Panc1 (cell line): ENCODE results near the gene HSP90AA1.

Source experiments
- POLR2AphosphoS5 ChIP-seq: IDR thresholded peaks from 2 replicates; pipeline ENCODE4 v1.6.1; 2012; ENCODE audit warnings: mild to moderate bottlenecking, low read depth, low read length, moderate library complexity
- SIN3A ChIP-seq: IDR thresholded peaks from 2 replicates; pipeline ENCODE4 v1.6.1; 2012; ENCODE audit warnings: low read depth, mild to moderate bottlenecking, low read length, moderate library complexity, borderline replicate concordance; ENCODE audit not compliant: insufficient read depth
- TF ChIP-seq, protein P1 (sequence below), 2 experiments: IDR thresholded peaks; 2 replicates each; pipeline ENCODE4 v1.6.1; 2011 to 2012; ENCODE audit warnings: low read depth in 2 of 2, control low read depth in 1 of 2, low read length in 1 of 2, mild to moderate bottlenecking in 1 of 2, moderate library complexity in 1 of 2; ENCODE audit not compliant: insufficient read depth in 1 of 2
- TF ChIP-seq, protein P2 (sequence below): fragments of 450-650 bp; IDR thresholded peaks from 2 replicates; pipeline ENCODE4 v1.5.1; 2017; ENCODE audit warnings: mild to moderate bottlenecking

DNA sequence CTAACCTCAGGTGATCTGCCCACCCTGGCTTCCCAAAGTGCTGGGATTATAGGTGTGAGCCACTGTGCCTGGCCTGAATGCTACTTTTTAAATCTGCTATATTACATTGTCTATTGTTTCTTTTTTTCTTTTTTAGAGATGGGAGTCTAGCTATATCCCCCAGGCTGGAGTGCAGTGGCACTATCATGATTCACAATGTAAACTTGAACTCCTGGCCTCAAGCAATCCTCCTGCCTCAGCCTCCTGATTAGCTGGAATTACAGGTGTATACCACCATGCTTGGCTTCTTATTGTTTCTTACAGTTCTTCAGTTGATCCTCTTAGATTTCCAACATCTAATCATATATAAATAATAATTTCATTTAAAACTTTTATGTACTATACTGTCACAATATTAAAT lies 37.6 kb upstream of the HSP90AA1 start:
- TF ChIP-seq, protein P1, sequence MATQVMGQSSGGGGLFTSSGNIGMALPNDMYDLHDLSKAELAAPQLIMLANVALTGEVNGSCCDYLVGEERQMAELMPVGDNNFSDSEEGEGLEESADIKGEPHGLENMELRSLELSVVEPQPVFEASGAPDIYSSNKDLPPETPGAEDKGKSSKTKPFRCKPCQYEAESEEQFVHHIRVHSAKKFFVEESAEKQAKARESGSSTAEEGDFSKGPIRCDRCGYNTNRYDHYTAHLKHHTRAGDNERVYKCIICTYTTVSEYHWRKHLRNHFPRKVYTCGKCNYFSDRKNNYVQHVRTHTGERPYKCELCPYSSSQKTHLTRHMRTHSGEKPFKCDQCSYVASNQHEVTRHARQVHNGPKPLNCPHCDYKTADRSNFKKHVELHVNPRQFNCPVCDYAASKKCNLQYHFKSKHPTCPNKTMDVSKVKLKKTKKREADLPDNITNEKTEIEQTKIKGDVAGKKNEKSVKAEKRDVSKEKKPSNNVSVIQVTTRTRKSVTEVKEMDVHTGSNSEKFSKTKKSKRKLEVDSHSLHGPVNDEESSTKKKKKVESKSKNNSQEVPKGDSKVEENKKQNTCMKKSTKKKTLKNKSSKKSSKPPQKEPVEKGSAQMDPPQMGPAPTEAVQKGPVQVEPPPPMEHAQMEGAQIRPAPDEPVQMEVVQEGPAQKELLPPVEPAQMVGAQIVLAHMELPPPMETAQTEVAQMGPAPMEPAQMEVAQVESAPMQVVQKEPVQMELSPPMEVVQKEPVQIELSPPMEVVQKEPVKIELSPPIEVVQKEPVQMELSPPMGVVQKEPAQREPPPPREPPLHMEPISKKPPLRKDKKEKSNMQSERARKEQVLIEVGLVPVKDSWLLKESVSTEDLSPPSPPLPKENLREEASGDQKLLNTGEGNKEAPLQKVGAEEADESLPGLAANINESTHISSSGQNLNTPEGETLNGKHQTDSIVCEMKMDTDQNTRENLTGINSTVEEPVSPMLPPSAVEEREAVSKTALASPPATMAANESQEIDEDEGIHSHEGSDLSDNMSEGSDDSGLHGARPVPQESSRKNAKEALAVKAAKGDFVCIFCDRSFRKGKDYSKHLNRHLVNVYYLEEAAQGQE (IDR thresholded peaks at IDR 0.05; ENCODE audit: insufficient read depth in 1 of 2, low read depth in 2 of 2, low read length in 1 of 2), result no peak
- TF ChIP-seq POLR2AphosphoS5, result no peak
- TF ChIP-seq, protein P2, sequence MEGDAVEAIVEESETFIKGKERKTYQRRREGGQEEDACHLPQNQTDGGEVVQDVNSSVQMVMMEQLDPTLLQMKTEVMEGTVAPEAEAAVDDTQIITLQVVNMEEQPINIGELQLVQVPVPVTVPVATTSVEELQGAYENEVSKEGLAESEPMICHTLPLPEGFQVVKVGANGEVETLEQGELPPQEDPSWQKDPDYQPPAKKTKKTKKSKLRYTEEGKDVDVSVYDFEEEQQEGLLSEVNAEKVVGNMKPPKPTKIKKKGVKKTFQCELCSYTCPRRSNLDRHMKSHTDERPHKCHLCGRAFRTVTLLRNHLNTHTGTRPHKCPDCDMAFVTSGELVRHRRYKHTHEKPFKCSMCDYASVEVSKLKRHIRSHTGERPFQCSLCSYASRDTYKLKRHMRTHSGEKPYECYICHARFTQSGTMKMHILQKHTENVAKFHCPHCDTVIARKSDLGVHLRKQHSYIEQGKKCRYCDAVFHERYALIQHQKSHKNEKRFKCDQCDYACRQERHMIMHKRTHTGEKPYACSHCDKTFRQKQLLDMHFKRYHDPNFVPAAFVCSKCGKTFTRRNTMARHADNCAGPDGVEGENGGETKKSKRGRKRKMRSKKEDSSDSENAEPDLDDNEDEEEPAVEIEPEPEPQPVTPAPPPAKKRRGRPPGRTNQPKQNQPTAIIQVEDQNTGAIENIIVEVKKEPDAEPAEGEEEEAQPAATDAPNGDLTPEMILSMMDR, result no peak
- TF ChIP-seq SIN3A, result no peak
